Activated T-cell treated with anti-CD3 and anti-CD28 coated beads, Interleukin-2, amount 50 U/mL, for 72 hours (primary cell): Measurements from ENCODE around the gene MTREX. TPM values are rescaled to one million over a fixed set of nuclear protein-coding genes. Genes with fewer than 3 reads are reported as not detected.

ENCODE experiments used
- ATAC-seq, 2 donors: fragments of 150-1000 bp; cut with Tn5 transposase; replicated peaks in 1 of 2; 2 replicates each; pipeline ENCODE4 v1.10.0; 2021; ENCODE audit warnings: moderate library complexity in 2 of 2, mild to moderate bottlenecking in 1 of 2
- DNase-seq, 2 donors: peaks; one replicate each; pipeline ENCODE4 v3.0.0; 2021 to 2022; ENCODE audit warnings: mixed read lengths in 1 of 2
- H3K27ac Mint-ChIP-seq: one replicate; pipeline ENCODE4 v1.8.0; 2022; ENCODE audit warnings: mild to moderate bottlenecking, moderate library complexity, mixed read lengths
- H3K27me3 Mint-ChIP-seq: one replicate; pipeline ENCODE4 v1.8.0; 2022; ENCODE audit warnings: low read depth, mixed read lengths
- H3K36me3 Mint-ChIP-seq, 2 donors: one replicate each; pipeline ENCODE4 v1.8.0; 2022; ENCODE audit warnings: mixed read lengths in 2 of 2, mild to moderate bottlenecking in 1 of 2; ENCODE audit not compliant: insufficient read depth in 2 of 2
- H3K4me1 Mint-ChIP-seq: one replicate; pipeline ENCODE4 v1.8.0; 2022; ENCODE audit warnings: low read depth, mixed read lengths
- H3K4me3 Mint-ChIP-seq, 2 donors: one replicate each; pipeline ENCODE4 v1.8.0; 2022; ENCODE audit warnings: mild to moderate bottlenecking in 2 of 2, mixed read lengths in 2 of 2, moderate library complexity in 2 of 2
- H3K9me3 Mint-ChIP-seq, 2 donors: one replicate each; pipeline ENCODE4 v1.8.0; 2022; ENCODE audit warnings: mixed read lengths in 2 of 2
- total RNA-seq, 2 donors: library from RNA; stranded (reverse); gene quantifications; one replicate each; pipeline ENCODE4 v1.2.3, GENCODE V29; 2022

The MTREX gene
- total RNA-seq, 2 donors from 2014 or later: 65.4 to 70.7 TPM

DNA sequence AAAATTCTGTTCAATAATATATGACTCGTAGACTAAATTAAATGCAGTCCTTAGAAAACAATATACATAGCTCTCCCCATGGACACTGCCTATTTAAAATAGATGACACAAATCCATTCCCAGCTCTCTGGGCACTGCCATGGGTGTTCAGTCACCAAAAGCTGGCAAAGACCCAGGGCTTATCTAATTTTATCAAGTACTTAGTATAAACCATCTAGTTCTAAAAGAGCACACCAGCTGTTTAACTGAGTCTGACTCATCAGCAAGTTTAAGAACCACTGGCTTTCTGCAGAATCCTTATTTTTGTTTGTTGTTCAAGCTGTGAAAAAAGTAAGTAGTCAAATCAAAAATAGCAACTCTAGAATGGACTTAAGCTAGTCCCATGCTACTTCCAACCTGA lies 119.4 kb downstream of the MTREX start:
- peak; percentile 21 to 37 for ATAC-seq
- Mint-ChIP-seq H3K27me3 (no peaks in the 10 kb centered on the region), H3K9me3 (peaks cover 10 to 11% of the 10 kb centered on the region in 2 donors), H3K27ac (no peak overlapping the region), H3K4me1 (peaks cover 17% of the 10 kb centered on the region), H3K36me3 (peaks cover 35 to 59% of the 10 kb centered on the region in 2 donors), H3K4me3 (no peak overlapping the region)
- no peak for DNase-seq

GRCh38 chr5:55429221-55429612 lies 121.4 kb downstream of the MTREX start:
- DNase-seq (no peak), ATAC-seq (no peak)
- Mint-ChIP-seq H3K27ac (no peak overlapping the region), H3K36me3 (peaks cover 28 to 56% of the 10 kb centered on the region in 2 donors), H3K9me3 (peaks cover 11 to 16% of the 10 kb centered on the region in 2 donors), H3K4me1 (peaks cover 17% of the 10 kb centered on the region), H3K4me3 (no peak overlapping the region), H3K27me3 (no peaks in the 10 kb centered on the region)

DNA sequence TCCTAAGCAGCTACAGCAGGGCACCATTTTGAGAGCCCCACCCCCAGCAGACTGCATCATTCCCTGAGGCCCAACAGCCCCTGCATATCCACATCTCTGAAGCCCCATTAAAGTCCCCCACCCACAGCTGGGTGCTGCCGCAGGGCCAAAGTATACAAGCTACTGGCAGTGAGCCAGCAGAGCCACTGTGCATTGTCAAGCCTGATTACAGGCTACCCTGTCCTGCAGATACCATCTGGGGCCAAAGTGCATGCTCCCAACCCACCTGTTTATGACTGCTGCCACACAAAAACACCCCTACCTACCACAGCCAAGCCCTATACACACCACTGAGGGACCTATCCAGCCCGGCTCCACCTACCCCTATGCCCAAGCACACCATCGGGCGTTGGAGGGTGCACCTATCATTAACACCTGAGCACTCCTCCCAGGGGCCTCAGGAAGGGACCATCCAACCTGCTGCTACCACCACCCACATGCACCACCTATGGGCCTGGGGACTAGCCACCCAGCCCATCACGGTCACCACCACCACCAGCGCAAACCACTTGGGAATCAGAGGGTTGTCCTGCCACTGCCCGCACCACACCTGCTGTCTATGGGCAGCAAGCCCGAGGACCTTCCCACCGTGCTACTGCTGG lies 121.9 kb downstream of the MTREX start:
- Mint-ChIP-seq H3K27ac (no peak overlapping the region), H3K4me1 (peaks cover 17% of the 10 kb centered on the region), H3K36me3 (peaks cover 31 to 61% of the 10 kb centered on the region in 2 donors), H3K9me3 (peaks cover 11 to 21% of the 10 kb centered on the region in 2 donors), H3K4me3 (no peak overlapping the region), H3K27me3 (no peaks in the 10 kb centered on the region)
- DNase-seq (no peak), ATAC-seq (no peak)

DNA sequence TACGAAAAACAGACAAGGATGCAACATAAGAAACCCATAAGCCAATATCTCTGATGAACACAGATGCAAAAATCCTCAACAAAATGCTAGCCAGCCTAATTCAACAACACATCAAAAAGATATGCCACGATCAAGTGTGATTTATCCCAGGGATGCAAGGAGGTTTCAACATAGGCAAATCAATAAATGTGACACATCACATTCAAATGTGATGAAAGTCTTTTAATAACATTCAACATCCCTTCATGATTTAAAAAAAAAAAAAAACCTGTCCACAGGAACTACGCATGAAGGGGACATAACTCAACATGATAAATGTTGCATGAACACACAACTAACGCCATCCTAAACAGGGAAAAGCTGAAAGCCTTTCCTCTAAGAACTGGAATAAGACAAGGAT lies 124.8 kb downstream of the MTREX start:
- H3K4me1 Mint-ChIP-seq: peaks cover 8% of the 10 kb centered on the region
- H3K36me3 Mint-ChIP-seq: peaks cover 38 to 74% of the 10 kb centered on the region in 2 donors
- H3K9me3 Mint-ChIP-seq: peaks cover 18 to 27% of the 10 kb centered on the region in 2 donors
- H3K27ac Mint-ChIP-seq: no peak overlapping the region
- ATAC-seq (no peak), DNase-seq (no peak)
- no peak overlapping the region for H3K4me3 Mint-ChIP-seq
- H3K27me3 Mint-ChIP-seq: no peaks in the 10 kb centered on the region

DNA sequence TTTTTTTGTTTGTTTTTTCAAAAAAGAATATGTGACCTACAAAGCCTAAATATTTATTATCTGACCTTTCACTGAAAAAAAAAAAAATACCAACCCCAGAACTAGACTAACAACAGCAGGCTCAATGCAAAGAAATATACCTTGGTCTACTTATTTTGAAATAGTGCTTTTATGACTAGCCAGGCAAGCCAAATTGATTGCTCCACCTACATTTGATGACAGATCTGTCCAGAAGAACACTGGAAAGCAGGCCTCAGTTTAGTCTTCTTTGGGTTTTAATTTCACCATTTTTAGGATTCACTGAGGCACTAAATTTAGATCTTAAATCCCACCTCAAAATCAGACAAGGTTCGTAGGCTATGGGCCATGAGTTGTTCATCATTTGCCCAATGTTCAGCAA lies 129.7 kb downstream of the MTREX start:
- Mint-ChIP-seq H3K4me3 (no peak overlapping the region), H3K27me3 (no peaks in the 10 kb centered on the region), H3K36me3 (peaks cover 15 to 35% of the 10 kb centered on the region in 2 donors), H3K27ac (no peak overlapping the region), H3K4me1 (peaks cover 51% of the 10 kb centered on the region), H3K9me3 (peaks cover 8 to 15% of the 10 kb centered on the region in 2 donors)
- DNase-seq (no peak), ATAC-seq (no peak)

- Mint-ChIP-seq H3K4me1 (peaks cover 55% of the 10 kb centered on the region), H3K27ac (no peak overlapping the region), H3K27me3 (no peaks in the 10 kb centered on the region), H3K9me3 (peaks cover 7 to 13% of the 10 kb centered on the region in 2 donors), H3K36me3 (peaks cover 13 to 31% of the 10 kb centered on the region in 2 donors), H3K4me3 (no peak overlapping the region)
- DNase-seq: no peak
- no peak for ATAC-seq
Observed at GRCh38 chr5:55437859-55438206, 130.0 kb downstream of the MTREX start.

- Mint-ChIP-seq H3K27me3 (no peaks in the 10 kb centered on the region), H3K9me3 (peaks cover 7 to 12% of the 10 kb centered on the region in 2 donors), H3K36me3 (peaks cover 12 to 29% of the 10 kb centered on the region in 2 donors), H3K4me1 (peaks cover 61% of the 10 kb centered on the region), H3K4me3 (no peak overlapping the region), H3K27ac (no peak overlapping the region)
- DNase-seq (no peak), ATAC-seq (no peak)
Observed at GRCh38 chr5:55438998-55439397, 131.2 kb downstream of the MTREX start.

- H3K36me3 Mint-ChIP-seq: peaks cover 3 to 17% of the 10 kb centered on the region in 2 donors
- peak overlapping the region in 1 of 2 donors; percentile 34 for H3K4me3 Mint-ChIP-seq
- H3K27ac Mint-ChIP-seq: peak overlapping the region; percentile 36
- peaks cover 2 to 5% of the 10 kb centered on the region in 2 donors for H3K9me3 Mint-ChIP-seq
- H3K4me1 Mint-ChIP-seq: peaks cover 61% of the 10 kb centered on the region
- H3K27me3 Mint-ChIP-seq: no peaks in the 10 kb centered on the region
- DNase-seq: peak; percentile 14 to 19
- ATAC-seq: peak; percentile 68 to 69
Observed at GRCh38 chr5:55440188-55440646, 132.4 kb downstream of the MTREX start.

DNA sequence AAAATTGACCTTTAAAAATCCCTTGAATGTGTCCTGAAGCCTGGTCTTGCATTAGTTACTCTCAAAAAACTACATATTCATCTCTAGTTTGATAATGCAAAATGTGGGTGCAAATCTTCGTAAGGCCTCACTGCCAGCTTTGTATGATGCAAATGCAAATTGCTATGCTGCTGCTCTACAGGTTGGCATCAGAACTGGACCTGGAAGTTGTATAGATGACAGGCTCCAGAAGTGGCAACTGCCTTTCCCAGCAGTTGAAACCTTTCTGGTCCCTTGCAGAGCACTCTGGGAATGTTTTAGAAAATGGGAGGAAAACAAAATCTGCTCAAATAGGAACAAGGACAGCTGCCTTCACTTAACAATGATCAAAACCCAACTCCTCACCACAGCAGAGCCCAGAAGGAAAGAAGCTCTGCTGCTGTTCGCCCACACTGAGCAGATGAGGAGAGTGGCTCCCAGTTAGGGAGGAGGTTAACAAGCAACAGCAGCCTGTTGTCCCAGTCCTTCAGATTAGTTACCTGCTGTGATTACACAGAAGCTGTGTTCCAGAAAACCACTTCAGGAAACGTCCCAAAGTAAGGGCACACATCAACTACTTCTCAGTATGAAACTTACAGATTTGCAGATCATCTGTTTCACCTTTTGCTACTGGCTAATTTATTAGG lies 133.4 kb downstream of the MTREX start:
- Mint-ChIP-seq H3K4me3 (no peak overlapping the region), H3K36me3 (peaks cover 2 to 8% of the 10 kb centered on the region in 2 donors), H3K27me3 (no peaks in the 10 kb centered on the region), H3K4me1 (peaks cover 61% of the 10 kb centered on the region), H3K27ac (no peak overlapping the region), H3K9me3 (peaks cover 2% of the 10 kb centered on the region in 2 donors)
- ATAC-seq (no peak), DNase-seq (no peak)

DNA sequence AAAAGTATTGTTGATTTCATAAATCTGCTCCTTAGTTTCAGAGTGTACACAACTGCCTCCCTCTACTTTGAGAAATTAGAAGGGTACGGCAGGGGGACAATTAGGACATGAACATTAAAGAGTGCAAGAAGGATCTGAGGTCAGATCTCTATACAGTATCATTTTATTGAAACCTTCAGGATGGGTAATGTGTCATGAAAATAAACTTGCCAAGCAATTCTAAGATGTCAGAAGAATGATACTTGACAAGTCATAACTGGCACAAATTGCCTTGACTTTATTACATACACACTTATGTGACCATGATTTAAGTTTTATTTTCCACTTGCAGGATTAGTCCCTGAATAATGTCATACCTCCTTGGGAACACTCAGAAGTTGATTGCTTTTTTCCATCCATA lies 134.2 kb downstream of the MTREX start:
- Mint-ChIP-seq H3K27ac (no peak overlapping the region), H3K27me3 (no peaks in the 10 kb centered on the region), H3K4me1 (peaks cover 61% of the 10 kb centered on the region), H3K4me3 (no peak overlapping the region), H3K9me3 (no peaks in the 10 kb centered on the region), H3K36me3 (peaks cover 0 to 5% of the 10 kb centered on the region in 2 donors)
- DNase-seq: no peak
- peak; percentile 27 to 28 for ATAC-seq

DNA sequence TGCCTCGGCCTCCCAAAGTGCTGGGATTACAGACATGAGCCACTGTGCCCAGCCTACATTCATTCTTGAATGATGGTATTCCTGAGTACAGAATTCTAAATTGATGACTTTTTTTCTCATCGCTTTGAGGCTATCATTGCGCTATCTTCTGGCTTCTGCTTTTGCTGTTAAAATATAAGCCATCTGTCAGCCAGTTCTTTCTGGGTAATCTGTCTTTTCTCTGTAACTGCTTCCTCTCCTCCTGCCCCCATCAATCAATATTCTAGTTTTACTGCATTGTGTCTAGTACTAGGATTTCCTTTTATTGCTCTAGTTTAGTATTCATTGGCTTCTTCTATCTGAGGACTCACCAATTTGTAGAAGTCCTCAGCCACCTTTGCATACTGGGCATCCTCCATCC lies 138.0 kb downstream of the MTREX start:
- DNase-seq (no peak), ATAC-seq (no peak)
- H3K27me3 Mint-ChIP-seq: no peaks in the 10 kb centered on the region
- no peak overlapping the region for H3K27ac Mint-ChIP-seq
- H3K4me3 Mint-ChIP-seq: no peak overlapping the region
- H3K9me3 Mint-ChIP-seq: no peaks in the 10 kb centered on the region
- no peaks in the 10 kb centered on the region for H3K36me3 Mint-ChIP-seq
- peaks cover 26% of the 10 kb centered on the region for H3K4me1 Mint-ChIP-seq

GRCh38 chr5:55446640-55447351 lies 139.0 kb downstream of the MTREX start:
- Mint-ChIP-seq H3K4me3 (no peak overlapping the region), H3K4me1 (peaks cover 16% of the 10 kb centered on the region), H3K27me3 (no peaks in the 10 kb centered on the region), H3K27ac (no peak overlapping the region), H3K9me3 (no peaks in the 10 kb centered on the region), H3K36me3 (no peaks in the 10 kb centered on the region)
- DNase-seq (no peak), ATAC-seq (no peak)

DNA sequence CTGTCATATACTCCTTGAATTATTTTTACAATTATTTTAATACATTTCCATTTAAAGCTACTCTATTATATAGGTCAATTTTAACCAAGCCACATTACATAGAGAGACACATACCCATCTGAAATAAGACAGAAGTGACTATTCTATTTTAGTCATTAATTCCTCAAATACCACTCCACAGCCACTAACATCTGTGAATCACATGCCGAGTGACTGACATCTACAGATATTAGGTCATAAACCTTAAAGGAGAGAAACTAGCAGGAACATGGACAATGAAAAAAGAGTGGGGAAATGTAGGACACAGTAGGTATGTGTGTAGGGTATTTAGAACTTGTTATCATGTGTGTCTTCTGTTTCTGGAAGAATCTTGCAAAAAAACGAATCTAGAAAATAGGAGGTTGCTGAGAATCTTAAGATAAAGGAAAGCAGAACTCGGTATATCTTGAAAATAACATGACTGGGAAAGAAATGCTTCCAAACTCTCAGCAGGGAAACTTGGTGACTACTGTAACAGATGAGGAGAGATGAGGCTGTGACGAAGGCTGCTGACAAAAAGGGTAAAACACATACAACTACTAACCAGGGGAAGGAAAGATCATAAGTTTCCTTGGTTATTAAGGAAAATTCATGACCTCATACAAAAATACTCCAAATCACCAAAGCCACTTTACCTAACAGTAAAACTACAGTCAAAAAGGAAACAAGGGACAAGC lies 142.4 kb downstream of the MTREX start:
- no peaks in the 10 kb centered on the region for H3K27me3 Mint-ChIP-seq
- peaks cover 6% of the 10 kb centered on the region for H3K4me1 Mint-ChIP-seq
- no peak for DNase-seq
- ATAC-seq: no peak
- no peak overlapping the region for H3K27ac Mint-ChIP-seq
- H3K9me3 Mint-ChIP-seq: no peaks in the 10 kb centered on the region
- peaks cover 0 to 7% of the 10 kb centered on the region in 2 donors for H3K36me3 Mint-ChIP-seq
- H3K4me3 Mint-ChIP-seq: no peak overlapping the region
